ENCODE measurements around the gene PCSK4.

PCSK4 gene

GRCh38 chr19:1435378-1435989 lies 54.7 kb downstream of the PCSK4 start:
- no peak for DNase-seq

GRCh38 chr19:1434577-1435060 lies 55.5 kb downstream of the PCSK4 start:
- no peak for DNase-seq

- DNase-seq, result no peak
Observed at GRCh38 chr19:1434040-1434366, 56.1 kb downstream of the PCSK4 start.

GRCh38 chr19:1433119-1434039 lies 56.8 kb downstream of the PCSK4 start:
- no peak for DNase-seq

GRCh38 chr19:1432507-1432887 lies 57.7 kb downstream of the PCSK4 start:
- no peak for DNase-seq

GRCh38 chr19:1431759-1432506 lies 58.2 kb downstream of the PCSK4 start:
- DNase-seq, result no peak
